CD14-positive monocyte (primary cell): ENCODE measurements around the gene NSG2. TPM values are rescaled to one million over a fixed set of nuclear protein-coding genes. Genes with fewer than 3 reads are reported as not detected.
"Not testable (repeated sequence)": the region's sequence is repeated elsewhere in the genome, so short reads cannot be mapped to it uniquely, and the experiment has no call there.

Experiments used
- DNase-seq, 3 donors: peaks; one replicate each; pipeline ENCODE4 v3.0.0-alpha.2; 2011 to 2022
- H2AFZ ChIP-seq: 2 replicates; pipeline ENCODE4 v1.6.0; 2012; ENCODE audit warnings: mild to moderate bottlenecking, low read depth, low read length, inconsistent platforms; ENCODE audit not compliant: insufficient read depth, poor library complexity, severe bottlenecking
- H3K27ac ChIP-seq, 2 donors: 1 replicate in 1 of 2; 2 replicates in 1 of 2; pipeline ENCODE4 v1.5.1; 2012 to 2013; ENCODE audit warnings: low read length in 2 of 2, control low read depth in 1 of 2, inconsistent platforms in 1 of 2, low read depth in 1 of 2, mild to moderate bottlenecking in 1 of 2
- H3K27me3 ChIP-seq, 2 donors: one replicate each; pipeline versions ENCODE4 v1.6.0 to v1.6.1; 2011 to 2013; ENCODE audit warnings: low read length in 2 of 2; ENCODE audit not compliant: control insufficient read depth in 2 of 2, insufficient read depth in 2 of 2
- H3K36me3 ChIP-seq, 2 donors: replicated peaks in 1 of 2; 1 replicate in 1 of 2; 2 replicates in 1 of 2; pipeline versions ENCODE4 v1.5.1 to v1.6.1; 2012 to 2013; ENCODE audit warnings: low read length in 2 of 2, control low read depth in 1 of 2, inconsistent platforms in 1 of 2, mild to moderate bottlenecking in 1 of 2; ENCODE audit not compliant: insufficient read depth in 2 of 2, control insufficient read depth in 1 of 2
- H3K4me1 ChIP-seq, 2 donors: 1 replicate in 1 of 2; 2 replicates in 1 of 2; pipeline versions ENCODE4 v1.5.1 to v1.6.1; 2012 to 2013; ENCODE audit warnings: low read length in 2 of 2, control low read depth in 1 of 2, inconsistent platforms in 1 of 2, mild to moderate bottlenecking in 1 of 2, moderate library complexity in 1 of 2; ENCODE audit not compliant: insufficient read depth in 2 of 2, control insufficient read depth in 1 of 2
- H3K4me2 ChIP-seq: replicated peaks from 2 replicates; pipeline ENCODE3; 2012; ENCODE audit warnings: low read length, moderate library complexity, mild to moderate bottlenecking; ENCODE audit not compliant: poor library complexity, severe bottlenecking; ENCODE audit errors: extremely low read depth
- H3K4me3 ChIP-seq, 3 experiments: fragments of 200-600 bp in 1 of 3; sonication (generic) in 1 of 3; replicated peaks in 1 of 3; 1 replicate in 2 of 3; 2 replicates in 1 of 3; pipeline ENCODE4 v1.5.1; 2011 to 2013; ENCODE audit warnings: low read length in 3 of 3, mild to moderate bottlenecking in 3 of 3, control low read depth in 2 of 3, low read depth in 2 of 3, inconsistent platforms in 1 of 3, moderate library complexity in 1 of 3
- H3K79me2 ChIP-seq: 2 replicates; pipeline ENCODE4 v1.6.0; 2012; ENCODE audit warnings: mild to moderate bottlenecking, control low read depth, inconsistent platforms, low read length, moderate library complexity; ENCODE audit not compliant: insufficient read depth
- H3K9ac ChIP-seq: 2 replicates; pipeline ENCODE4 v1.6.0; 2017; ENCODE audit warnings: low read length, mild to moderate bottlenecking; ENCODE audit not compliant: insufficient read depth, poor library complexity, severe bottlenecking
- H3K9me3 ChIP-seq, 2 donors: replicated peaks in 1 of 2; 1 replicate in 1 of 2; 2 replicates in 1 of 2; pipeline versions ENCODE4 v1.5.1 to v1.6.1; 2012 to 2013; ENCODE audit warnings: low read length in 2 of 2, control low read depth in 1 of 2; ENCODE audit not compliant: control insufficient read depth in 1 of 2, insufficient read depth in 1 of 2
- H4K20me1 ChIP-seq: 2 replicates; pipeline ENCODE4 v1.6.0; 2012; ENCODE audit warnings: mild to moderate bottlenecking, low read length, control low read depth, moderate library complexity; ENCODE audit not compliant: insufficient read depth
- H3K27ac Mint-ChIP-seq, 7 donors: one replicate each; pipeline ENCODE4 v1.8.0; 2020; ENCODE audit warnings: mild to moderate bottlenecking in 7 of 7, mixed read lengths in 7 of 7, moderate library complexity in 6 of 7, inconsistent platforms in 2 of 7
- H3K27me3 Mint-ChIP-seq, 3 donors: one replicate each; pipeline ENCODE4 v1.8.0; 2021 to 2022; ENCODE audit warnings: low read depth in 3 of 3, mild to moderate bottlenecking in 3 of 3, mixed read lengths in 3 of 3, moderate library complexity in 3 of 3, inconsistent platforms in 1 of 3
- H3K36me3 Mint-ChIP-seq, 2 donors: one replicate each; pipeline ENCODE4 v1.8.0; 2020; ENCODE audit warnings: mixed read lengths in 2 of 2, inconsistent platforms in 1 of 2, mild to moderate bottlenecking in 1 of 2
- H3K4me1 Mint-ChIP-seq: one replicate; pipeline ENCODE4 v1.8.0; 2020; ENCODE audit warnings: mild to moderate bottlenecking, mixed read lengths
- H3K4me3 Mint-ChIP-seq, 2 donors: one replicate each; pipeline ENCODE4 v1.8.0; 2020; ENCODE audit warnings: mild to moderate bottlenecking in 2 of 2, mixed read lengths in 2 of 2, moderate library complexity in 1 of 2
- H3K9me3 Mint-ChIP-seq, 7 donors: one replicate each; pipeline ENCODE4 v1.8.0; 2020 to 2022; ENCODE audit warnings: mixed read lengths in 7 of 7, mild to moderate bottlenecking in 6 of 7, moderate library complexity in 6 of 7, inconsistent platforms in 2 of 7
- CTCF ChIP-seq: fragments of 200-600 bp; IDR thresholded peaks from one replicate; pipeline ENCODE4 v1.8.0; 2022; ENCODE audit warnings: antibody characterized with exemption, mild to moderate bottlenecking
- WGBS: methylation state at CpG from one replicate; pipeline ENCODE4 v1.1.5; 2013; ENCODE audit warnings: missing lambda C conversion rate; ENCODE audit not compliant: insufficient coverage; 5-methylcytosine and 5-hydroxymethylcytosine counted together
- intact Hi-C, 2 donors: fragments of 100-400 bp; cut with micrococcal nuclease; formaldehyde crosslinking; loops; one replicate each; pipeline versions ENCODE4 v1.15.0 to v1.15.1; 2023
- polyA plus RNA-seq, 3 donors: library from polyadenylated mRNA; depleted of rRNA in 1 of 3; unstranded in 2 of 3; stranded (reverse) in 1 of 3; fragments of 300-500 nt in 2 of 3; fragments of >200 nt in 1 of 3; fragmentation: Illumina TruSeq in 2 of 3; gene quantifications; 1 replicate in 2 of 3; 2 replicates in 1 of 3; pipeline ENCODE4 v1.2.3, GENCODE V29; 2012 to 2021

NSG2 gene
- polyA plus RNA-seq, 3 donors = not detected

DNA sequence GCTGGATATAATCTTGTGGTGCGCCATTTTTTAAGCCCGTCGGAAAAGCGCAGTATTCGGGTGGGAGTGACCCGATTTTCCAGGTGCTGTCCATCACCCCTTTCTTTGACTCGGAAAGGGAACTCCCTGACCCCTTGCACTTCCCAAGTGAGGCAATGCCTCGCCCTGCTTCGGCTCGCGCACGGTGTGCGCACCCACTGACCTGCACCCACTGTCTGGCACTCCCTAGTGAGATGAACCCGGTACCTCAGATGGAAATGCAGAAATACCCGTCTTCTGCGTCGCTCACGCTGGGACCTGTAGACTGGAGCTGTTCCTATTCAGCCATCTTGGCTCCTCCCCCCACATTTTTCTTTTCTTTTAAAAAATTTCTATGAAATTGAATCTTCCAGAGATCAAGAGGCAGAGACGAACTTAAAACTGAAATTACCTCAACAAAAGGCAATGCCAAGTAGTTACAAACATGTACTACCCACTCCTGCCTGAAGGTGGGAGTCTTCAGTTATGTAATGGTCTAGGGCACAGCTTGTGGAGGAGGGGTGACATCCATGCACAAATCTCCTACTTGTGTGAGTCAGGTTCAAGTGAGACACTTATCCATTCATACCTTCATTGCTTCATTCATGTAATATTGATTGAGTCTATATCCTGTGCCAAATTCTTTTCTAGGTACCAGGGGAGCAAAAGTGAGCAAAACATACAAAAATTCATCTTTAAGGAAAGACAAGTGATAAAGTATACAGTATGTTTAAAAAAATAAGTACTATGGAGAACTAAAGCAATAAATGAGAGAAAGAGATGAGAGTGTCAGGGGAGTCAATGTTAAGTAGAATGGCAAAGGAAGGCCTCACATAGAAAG lies 25.2 kb upstream of the NSG2 start:
- H2AFZ ChIP-seq, H3K36me3 ChIP-seq, H3K4me3 ChIP-seq, H3K4me2 ChIP-seq, intact Hi-C loops, H3K4me1 Mint-ChIP-seq, H3K4me1 ChIP-seq, H3K9me3 ChIP-seq, H3K27ac ChIP-seq, H3K79me2 ChIP-seq, H4K20me1 ChIP-seq, H3K4me3 Mint-ChIP-seq, H3K27me3 ChIP-seq, H3K27ac Mint-ChIP-seq, H3K9ac ChIP-seq, H3K9me3 Mint-ChIP-seq, H3K36me3 Mint-ChIP-seq: not testable (repeated sequence)
- H3K27me3 Mint-ChIP-seq = peaks cover 6 to 30% (median 13%) of the 10 kb centered on the region in 3 donors
- TF ChIP-seq CTCF = peak; percentile 67
- 100% methylated on average over 3 of the region's 19 CpGs for WGBS
- peak in 1 of 3 donors; percentile 5 for DNase-seq

DNA sequence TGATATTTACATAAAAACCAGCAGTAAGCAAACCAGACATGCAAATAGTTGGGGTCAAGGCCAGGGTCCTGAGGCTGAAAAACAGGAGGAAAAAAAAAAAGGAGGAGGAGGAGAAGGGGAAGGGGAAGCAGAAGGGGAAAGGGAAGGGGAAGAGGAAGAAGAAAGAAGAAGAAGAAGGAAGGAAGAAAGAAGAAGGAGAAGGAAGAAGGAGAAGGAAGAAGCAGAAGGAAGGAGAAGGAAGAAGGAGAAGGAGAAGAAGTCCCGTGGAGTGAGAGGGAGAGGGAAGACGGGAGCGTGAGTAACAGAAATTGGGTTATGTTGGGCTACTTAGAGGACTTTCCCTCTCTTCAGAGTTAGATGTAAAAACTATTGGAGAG lies 24.6 kb upstream of the NSG2 start:
- H3K27ac ChIP-seq = no peak overlapping the region
- Mint-ChIP-seq H3K27ac (no peak overlapping the region), H3K36me3 (no peaks in the 10 kb centered on the region), H3K9me3 (peaks cover 0 to 2% (median 0%) of the 10 kb centered on the region in 7 donors), H3K27me3 (peaks cover 6 to 30% (median 13%) of the 10 kb centered on the region in 3 donors), H3K4me3 (no peak overlapping the region), H3K4me1 (no peaks in the 10 kb centered on the region)
- H3K4me2 ChIP-seq = no peak overlapping the region
- H4K20me1 ChIP-seq = no peaks in the 10 kb centered on the region
- peaks cover 4 to 7% of the 10 kb centered on the region in 2 donors for H3K27me3 ChIP-seq
- 100% methylated on average over 2 of the region's 3 CpGs for WGBS
- no peaks in the 10 kb centered on the region for H3K36me3 ChIP-seq
- TF ChIP-seq CTCF = no peak
- no peaks in the 10 kb centered on the region for H3K79me2 ChIP-seq
- DNase-seq = no peak
- H3K4me3 ChIP-seq = no peak overlapping the region
- H2AFZ ChIP-seq = no peak overlapping the region
- H3K9ac ChIP-seq = no peak overlapping the region
- no peaks in the 10 kb centered on the region for H3K9me3 ChIP-seq
- no peaks in the 10 kb centered on the region for H3K4me1 ChIP-seq
- intact Hi-C loops = no loop called here
